ENCODE measurements around the gene PLAU. TPM values are rescaled to one million over a fixed set of nuclear protein-coding genes. Genes with fewer than 3 reads are reported as not detected.
"Not testable (repeated sequence)": the region's sequence is repeated elsewhere in the genome, so short reads cannot be mapped to it uniquely, and the experiment has no call there.

Gene PLAU
- total RNA-seq, 1 experiment from 2014 or later = 614 TPM

GRCh38 chr10:73950155-73950948 is 39.4 kb downstream of the PLAU start:
- no peak for DNase-seq (ENCODE audit: low read depth)

- DNase-seq (ENCODE audit: low read depth) = peak; percentile 63
Measured at GRCh38 chr10:73953665-73954064, 42.7 kb downstream of the PLAU start.

DNA sequence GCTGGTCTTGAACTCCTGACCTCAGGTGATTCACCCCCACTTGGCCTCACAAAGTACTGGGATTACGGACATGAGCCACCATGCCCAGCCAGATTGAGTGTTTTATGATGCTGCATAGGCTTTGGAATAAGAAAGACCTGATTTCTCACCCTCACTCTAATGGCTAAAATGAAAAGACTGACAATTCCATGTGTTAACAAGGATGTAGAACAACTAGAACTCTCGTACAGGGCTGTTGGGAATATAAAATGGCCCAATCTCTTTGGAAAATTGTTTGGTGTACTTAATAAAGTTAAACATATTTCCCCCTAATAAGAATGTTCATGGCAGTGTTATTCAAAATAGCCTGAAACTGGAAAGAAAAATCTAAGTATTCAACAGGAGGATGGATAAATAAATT is 43.8 kb downstream of the PLAU start:
- DNase-seq (ENCODE audit: low read depth) = no peak

- DNase-seq (ENCODE audit: low read depth) = no peak
Measured at GRCh38 chr10:73955719-73956118, 44.8 kb downstream of the PLAU start.

- DNase-seq (ENCODE audit: low read depth) = peak; percentile 80
Measured at GRCh38 chr10:73956476-73957359, 45.8 kb downstream of the PLAU start.

DNA sequence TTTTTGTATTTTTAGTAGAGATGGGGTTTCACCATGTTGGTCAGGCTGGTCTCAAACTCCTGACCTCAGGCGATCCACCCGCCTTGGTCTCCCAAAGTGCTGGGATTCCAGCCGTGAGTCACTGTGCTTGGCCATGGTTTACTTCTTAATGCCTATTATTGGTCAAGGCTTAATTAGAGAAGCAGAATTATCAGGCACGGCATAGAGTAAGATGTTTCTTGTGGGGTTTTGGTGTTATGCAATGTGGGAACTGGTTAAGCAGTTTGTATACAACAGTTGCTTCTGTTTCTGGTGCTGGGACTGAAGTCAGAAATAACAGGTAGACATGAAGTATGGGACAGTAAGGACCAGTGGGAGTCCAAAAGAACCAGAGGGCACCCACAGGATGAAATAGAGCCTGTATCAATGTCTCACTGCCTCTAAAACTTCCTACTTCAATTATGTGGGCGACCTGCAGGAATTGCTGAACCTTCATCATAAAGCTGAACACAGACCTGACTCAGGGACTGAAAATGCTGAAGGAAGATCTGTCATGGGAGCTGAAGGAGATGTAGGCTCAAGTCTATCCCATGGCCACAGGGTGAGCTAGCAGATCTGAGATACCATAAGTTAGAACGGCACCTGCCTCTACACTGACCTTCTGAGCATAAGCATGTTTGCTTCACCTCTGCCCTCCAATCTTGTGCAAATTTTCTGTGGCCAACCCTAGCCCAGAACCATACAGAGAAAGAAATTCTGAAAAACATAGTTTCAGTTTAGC is 48.7 kb downstream of the PLAU start:
- no peak for DNase-seq (ENCODE audit: low read depth)

- no peak for DNase-seq (ENCODE audit: low read depth)
Measured at GRCh38 chr10:73962386-73962785, 51.5 kb downstream of the PLAU start.

GRCh38 chr10:73963533-73963932 is 52.6 kb downstream of the PLAU start:
- DNase-seq (ENCODE audit: low read depth) = not testable (repeated sequence)

DNA sequence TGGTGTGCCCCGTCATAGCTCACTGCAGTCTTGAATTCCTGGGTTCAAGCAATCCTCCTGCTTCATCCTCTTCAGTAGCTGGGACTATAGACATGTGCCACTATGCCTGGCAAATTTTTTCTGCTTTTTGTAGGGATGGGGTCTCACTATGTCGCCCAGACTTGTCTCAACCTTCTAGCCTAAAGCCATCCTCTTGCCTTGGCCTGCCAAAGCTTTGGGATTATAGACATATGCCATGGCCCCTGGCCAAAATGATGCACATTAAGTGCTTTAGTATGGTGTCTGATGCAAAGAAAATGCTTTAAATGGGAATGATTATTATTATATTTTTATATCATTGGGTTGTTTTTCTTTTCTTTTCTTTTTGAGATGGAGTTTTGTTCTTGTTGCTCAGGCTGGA is 53.8 kb downstream of the PLAU start:
- no peak for DNase-seq (ENCODE audit: low read depth)

DNA sequence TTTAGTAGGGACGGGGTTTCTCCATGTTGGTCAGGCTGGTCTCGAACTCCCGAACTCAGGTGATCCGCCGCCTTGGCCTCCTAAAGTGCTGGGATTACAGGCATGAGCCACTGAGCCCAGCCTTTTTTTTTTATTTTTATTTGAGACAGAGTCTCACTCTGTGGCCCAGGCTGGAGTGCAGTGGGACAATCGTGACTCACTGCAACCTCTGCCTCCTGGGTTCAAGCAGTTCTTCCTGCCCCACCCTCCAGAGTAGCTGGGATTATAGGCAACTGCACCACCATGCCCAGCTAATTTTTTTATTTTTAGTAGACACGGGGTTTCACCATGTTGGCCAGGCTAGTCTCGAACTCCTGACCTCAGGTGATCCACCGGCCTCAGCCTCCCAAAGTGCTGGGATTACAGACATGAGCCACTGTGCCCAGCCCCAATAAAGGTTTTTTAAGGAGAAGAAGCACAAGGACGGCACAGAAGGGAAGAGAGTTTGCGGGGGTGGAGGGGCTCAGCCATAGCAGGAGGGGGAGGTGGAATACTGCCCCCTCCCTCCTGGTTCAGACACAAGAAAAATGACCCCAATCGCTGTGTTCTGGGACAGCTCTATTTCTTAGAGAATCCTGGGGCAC is 54.4 kb downstream of the PLAU start:
- peak; percentile 33 for DNase-seq (ENCODE audit: low read depth)

- peak; percentile 100 for DNase-seq (ENCODE audit: low read depth)
Measured at GRCh38 chr10:73965890-73966768, 55.2 kb downstream of the PLAU start.

DNA sequence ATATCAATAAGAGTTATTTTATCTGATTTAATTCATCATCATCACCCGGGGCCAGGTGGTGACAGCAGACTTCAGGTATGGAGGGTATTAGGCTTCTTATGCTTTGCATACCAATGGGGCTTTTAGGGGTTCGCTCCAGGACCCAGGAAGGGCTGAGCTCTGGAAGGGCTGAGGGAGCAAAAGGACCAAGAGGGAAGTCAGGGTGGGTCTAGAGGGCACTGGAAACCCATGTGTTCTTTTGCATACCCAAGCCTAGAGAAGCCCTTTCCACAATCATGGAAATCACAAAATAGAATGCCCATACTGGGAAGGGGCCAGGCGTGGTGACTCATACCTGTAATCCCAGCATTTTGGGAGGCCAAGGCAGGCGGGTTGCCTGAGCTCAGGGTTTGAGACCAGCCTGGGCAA is 56.1 kb downstream of the PLAU start:
- DNase-seq (ENCODE audit: low read depth) = no peak

Other genes with a start within 250 kb of the PLAU start
- gene AGAP5, start 213.0 kb upstream of the PLAU start, total RNA-seq (2014; rRNA removed) = 1.0 and 2.5 TPM in 2 replicates
- 66.2 and 77.2 TPM in 2 replicates for gene SEC24C, start 166.8 kb upstream of the PLAU start, total RNA-seq (2014; rRNA removed)
- gene CHCHD1, start 129.1 kb upstream of the PLAU start, total RNA-seq (2014; rRNA removed) = 32.5 and 40.1 TPM in 2 replicates
- 57.6 and 85.6 TPM in 2 replicates for gene ZSWIM8, start 125.5 kb upstream of the PLAU start, total RNA-seq (2014; rRNA removed)
- 20.7 and 29.2 TPM in 2 replicates for gene NDST2, start 99.5 kb upstream of the PLAU start, total RNA-seq (2014; rRNA removed)
- 16.4 and 20.8 TPM in 2 replicates for gene CAMK2G, start 36.6 kb upstream of the PLAU start, total RNA-seq (2014; rRNA removed)
- gene VCL, start 87.0 kb downstream of the PLAU start, total RNA-seq (2014; rRNA removed) = 147 and 163 TPM in 2 replicates
- gene AP3M1, start 239.7 kb downstream of the PLAU start, total RNA-seq (2014; rRNA removed) = 27.1 and 31.7 TPM in 2 replicates
- gene ADK, start 240.1 kb downstream of the PLAU start, total RNA-seq (2014; rRNA removed) = 30.2 and 33.6 TPM in 2 replicates